Ishikawa (cell line): ENCODE results near the gene PDIK1L.

Experiments used
- CEBPB ChIP-seq: IDR thresholded peaks from 2 replicates; pipeline ENCODE4 v1.6.1; 2012
- EP300 ChIP-seq: IDR thresholded peaks from 2 replicates; pipeline ENCODE4 v1.6.1; 2012; ENCODE audit warnings: borderline replicate concordance
- FOXM1 ChIP-seq: IDR thresholded peaks from 2 replicates; pipeline ENCODE4 v1.6.1; 2012; ENCODE audit warnings: low read depth, borderline replicate concordance
- RAD21 ChIP-seq: IDR thresholded peaks from 2 replicates; pipeline ENCODE4 v1.6.1; 2012; ENCODE audit warnings: low read depth
- REST ChIP-seq: IDR thresholded peaks from 2 replicates; pipeline ENCODE4 v1.6.1; 2012; ENCODE audit warnings: low read depth, mild to moderate bottlenecking
- TAF1 ChIP-seq: IDR thresholded peaks from 2 replicates; pipeline ENCODE4 v1.6.1; 2012; ENCODE audit warnings: low read depth, mild to moderate bottlenecking
- TCF12 ChIP-seq: IDR thresholded peaks from 2 replicates; pipeline ENCODE4 v1.6.1; 2012; ENCODE audit warnings: low read depth
- TEAD4 ChIP-seq: IDR thresholded peaks from 2 replicates; pipeline ENCODE4 v1.6.1; 2012
- YY1 ChIP-seq: IDR thresholded peaks from 2 replicates; pipeline ENCODE4 v1.6.1; 2012; ENCODE audit warnings: low read depth
- TF ChIP-seq, protein P1 (sequence below): IDR thresholded peaks from 2 replicates; pipeline ENCODE4 v1.6.1; 2012

- TF ChIP-seq FOXM1 (no peak), EP300 (no peak), RAD21 (no peak), CEBPB (no peak), TAF1 (no peak), TEAD4 (no peak), TCF12 (no peak), YY1 (no peak), REST (no peak)
- TF ChIP-seq, protein P1, sequence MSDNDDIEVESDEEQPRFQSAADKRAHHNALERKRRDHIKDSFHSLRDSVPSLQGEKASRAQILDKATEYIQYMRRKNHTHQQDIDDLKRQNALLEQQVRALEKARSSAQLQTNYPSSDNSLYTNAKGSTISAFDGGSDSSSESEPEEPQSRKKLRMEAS, result no peak
Measured at GRCh38 chr1:26162220-26162709, 50.6 kb downstream of the PDIK1L start.
